ENCODE data around the gene MRPS33.

Gene MRPS33

GRCh38 chr7:140992422-140992821 is 22.3 kb downstream of the MRPS33 start:
- H3K4me3 ChIP-seq (ENCODE audit: low read depth, low read length) = no peak overlapping the region
- no peak for TF ChIP-seq CTCF (IDR thresholded peaks at IDR 0.05; ENCODE audit: insufficient read depth, low read depth, low read length, missing control alignments)
- DNase-seq (ENCODE audit: low read depth) = no peak

GRCh38 chr7:140990193-140990962 is 24.4 kb downstream of the MRPS33 start:
- H3K4me3 ChIP-seq (ENCODE audit: low read depth, low read length) = no peak overlapping the region
- TF ChIP-seq CTCF (IDR thresholded peaks at IDR 0.05; ENCODE audit: insufficient read depth, low read depth, low read length, missing control alignments) = no peak
- DNase-seq (ENCODE audit: low read depth) = no peak

GRCh38 chr7:140989068-140989467 is 25.7 kb downstream of the MRPS33 start:
- TF ChIP-seq CTCF (IDR thresholded peaks at IDR 0.05; ENCODE audit: insufficient read depth, low read depth, low read length, missing control alignments) = no peak
- H3K4me3 ChIP-seq (ENCODE audit: low read depth, low read length) = no peak overlapping the region
- DNase-seq (ENCODE audit: low read depth) = no peak

GRCh38 chr7:140983802-140984201 is 30.9 kb downstream of the MRPS33 start:
- no peak overlapping the region for H3K4me3 ChIP-seq (ENCODE audit: low read depth, low read length)
- DNase-seq (ENCODE audit: low read depth) = peak; percentile 49
- TF ChIP-seq CTCF (IDR thresholded peaks at IDR 0.05; ENCODE audit: insufficient read depth, low read depth, low read length, missing control alignments) = peak; percentile 38

- TF ChIP-seq CTCF (IDR thresholded peaks at IDR 0.05; ENCODE audit: insufficient read depth, low read depth, low read length, missing control alignments) = no peak
- H3K4me3 ChIP-seq (ENCODE audit: low read depth, low read length) = no peak overlapping the region
- peak; percentile 16 for DNase-seq (ENCODE audit: low read depth)
Measured at GRCh38 chr7:140982508-140982907, 32.2 kb downstream of the MRPS33 start.

GRCh38 chr7:140981951-140982350 is 32.8 kb downstream of the MRPS33 start:
- H3K4me3 ChIP-seq (ENCODE audit: low read depth, low read length) = no peak overlapping the region
- TF ChIP-seq CTCF (IDR thresholded peaks at IDR 0.05; ENCODE audit: insufficient read depth, low read depth, low read length, missing control alignments) = no peak
- no peak for DNase-seq (ENCODE audit: low read depth)

GRCh38 chr7:140977741-140978140 is 37.0 kb downstream of the MRPS33 start:
- no peak for TF ChIP-seq CTCF (IDR thresholded peaks at IDR 0.05; ENCODE audit: insufficient read depth, low read depth, low read length, missing control alignments)
- no peak overlapping the region for H3K4me3 ChIP-seq (ENCODE audit: low read depth, low read length)
- no peak for DNase-seq (ENCODE audit: low read depth)

Measured in GM12865 (cell line).